Neural cell (in vitro differentiated cells): ENCODE data around the gene PPP1R3D. TPM values are rescaled to one million over a fixed set of nuclear protein-coding genes. Genes with fewer than 3 reads are reported as not detected.

Experiments used
- H2AFZ ChIP-seq: fragments of 200-600, 300-800 bp; sonication (generic), shearing (Covaris generic); 2 replicates; pipeline ENCODE4 v1.6.0; 2014; ENCODE audit warnings: low read depth, mild to moderate bottlenecking, antibody characterized with exemption, low read length, moderate library complexity
- H3F3A ChIP-seq: fragments of 200-600 bp; shearing (Covaris generic); 2 replicates; pipeline ENCODE4 v1.6.1; 2016; ENCODE audit warnings: mild to moderate bottlenecking, moderate library complexity, mixed read lengths, antibody characterized with exemption, low read length; ENCODE audit not compliant: insufficient read depth, poor library complexity, severe bottlenecking
- H3K27ac ChIP-seq: fragments of 200-600, 300-800 bp; sonication (generic), shearing (Covaris generic); 2 replicates; pipeline ENCODE4 v1.5.1; 2014; ENCODE audit warnings: mild to moderate bottlenecking, low read length, moderate library complexity
- H3K27me3 ChIP-seq: fragments of 300-800, 200-600 bp; sonication (generic), shearing (Covaris generic); 2 replicates; pipeline ENCODE4 v1.6.0; 2014; ENCODE audit warnings: mild to moderate bottlenecking, low read depth, low read length, moderate library complexity; ENCODE audit not compliant: insufficient read depth
- H3K36me3 ChIP-seq: fragments of 300-800, 200-600 bp; sonication (generic), shearing (Covaris generic); 2 replicates; pipeline ENCODE4 v1.5.1; 2014; ENCODE audit warnings: mild to moderate bottlenecking, antibody characterized with exemption, low read length, moderate library complexity; ENCODE audit not compliant: insufficient read depth
- H3K4me2 ChIP-seq: fragments of 300-800, 200-600 bp; sonication (generic), shearing (Covaris generic); 2 replicates; pipeline ENCODE4 v1.6.0; 2014; ENCODE audit warnings: mild to moderate bottlenecking, low read length
- H3K4me3 ChIP-seq: fragments of 300-800, 200-600 bp; sonication (generic), shearing (Covaris generic); 2 replicates; pipeline ENCODE4 v1.5.1; 2014; ENCODE audit warnings: mild to moderate bottlenecking, low read length, moderate library complexity
- H3K79me2 ChIP-seq: fragments of 200-600 bp; shearing (Covaris generic); replicated peaks from 2 replicates; pipeline ENCODE4 v1.6.0; 2014; ENCODE audit warnings: mild to moderate bottlenecking, low read length, moderate library complexity; ENCODE audit not compliant: insufficient read depth
- H3K9ac ChIP-seq: fragments of 300-800, 200-600 bp; sonication (generic), shearing (Covaris generic); 2 replicates; pipeline ENCODE4 v1.6.1; 2016; ENCODE audit warnings: mild to moderate bottlenecking, low read length, mixed read lengths
- H3K9me2 ChIP-seq: fragments of 200-600 bp; shearing (Covaris generic); 2 replicates; pipeline ENCODE4 v1.6.1; 2016; ENCODE audit warnings: mild to moderate bottlenecking, low read length, mixed read lengths; ENCODE audit not compliant: insufficient read depth
- H3K9me3 ChIP-seq: fragments of 200-600, 300-800 bp; sonication (generic), shearing (Covaris generic); 2 replicates; pipeline ENCODE4 v1.6.1; 2016; ENCODE audit warnings: mild to moderate bottlenecking, mixed run types, low read length, moderate library complexity, mixed read lengths
- H4K20me1 ChIP-seq: fragments of 200-600 bp; shearing (Covaris generic); 2 replicates; pipeline ENCODE4 v1.6.1; 2016; ENCODE audit warnings: mild to moderate bottlenecking, mixed run types; ENCODE audit not compliant: insufficient read depth
- EP300 ChIP-seq: fragments of 450-650 bp; conservative IDR thresholded peaks from 2 replicates; pipeline ENCODE4 v1.6.1; 2014; ENCODE audit warnings: antibody characterized with exemption, mild to moderate bottlenecking, moderate library complexity; ENCODE audit not compliant: poor library complexity, severe bottlenecking
- EZH2 ChIP-seq: fragments of 200-600, 300-800 bp; shearing (Covaris generic), sonication (generic); IDR thresholded peaks from 2 replicates; pipeline ENCODE4 v1.6.1; 2014; ENCODE audit warnings: antibody characterized with exemption, low read length, borderline replicate concordance, mild to moderate bottlenecking; ENCODE audit not compliant: insufficient read depth, poor library complexity, severe bottlenecking
- MXI1 ChIP-seq: fragments of 450-650 bp; conservative IDR thresholded peaks from 2 replicates; pipeline ENCODE4 v1.6.1; 2014; ENCODE audit warnings: antibody characterized with exemption, mild to moderate bottlenecking; ENCODE audit not compliant: poor library complexity, severe bottlenecking
- POLR2AphosphoS5 ChIP-seq: IDR thresholded peaks from 2 replicates; pipeline ENCODE4 v1.6.1; 2012
- RAD21 ChIP-seq: fragments of 450-650 bp; conservative IDR thresholded peaks from 2 replicates; pipeline ENCODE4 v1.6.1; 2014; ENCODE audit warnings: antibody characterized with exemption, mild to moderate bottlenecking, moderate library complexity
- REST ChIP-seq: IDR thresholded peaks from 2 replicates; pipeline ENCODE4 v1.6.1; 2012; ENCODE audit warnings: borderline replicate concordance
- SMC3 ChIP-seq: fragments of 450-650 bp; conservative IDR thresholded peaks from 2 replicates; pipeline ENCODE4 v1.6.1; 2014; ENCODE audit warnings: antibody characterized with exemption, mild to moderate bottlenecking, moderate library complexity; ENCODE audit not compliant: poor library complexity
- TAF1 ChIP-seq: IDR thresholded peaks from 2 replicates; pipeline ENCODE4 v1.6.1; 2012; ENCODE audit warnings: low read depth
- polyA plus RNA-seq: library from polyadenylated mRNA; depleted of rRNA; stranded (reverse); fragments of >200 nt; gene quantifications from 2 replicates; pipeline ENCODE4 v1.2.3, GENCODE V29; 2014
- TF ChIP-seq, protein P1 (sequence below): fragments of 450-650 bp; IDR thresholded peaks from 2 replicates; pipeline ENCODE4 v1.5.1; 2014; ENCODE audit warnings: antibody characterized with exemption, mild to moderate bottlenecking, moderate library complexity; ENCODE audit not compliant: poor library complexity, severe bottlenecking

The PPP1R3D gene
- polyA plus RNA-seq, 1 donor from 2014 or later = 1.6 TPM

DNA sequence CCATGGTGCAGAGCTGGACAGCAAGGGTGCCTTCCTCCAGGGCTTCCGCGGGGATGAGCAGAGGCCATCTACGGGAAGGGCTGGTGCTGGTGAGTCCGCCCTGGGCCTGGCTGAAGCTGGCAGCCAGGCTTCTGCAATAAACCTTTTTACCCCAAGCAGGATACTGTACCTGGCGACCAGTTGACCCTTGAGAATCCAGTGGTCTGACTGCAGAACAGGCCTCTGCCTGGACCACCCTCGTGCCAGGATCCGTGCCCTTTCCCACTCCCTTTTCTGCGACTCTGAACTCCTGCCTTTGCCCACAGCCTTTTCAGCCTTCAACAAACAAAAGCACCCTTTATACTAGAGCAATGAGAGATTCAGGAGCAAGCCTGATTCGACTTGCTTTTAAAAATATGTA, 37.0 kb upstream of the PPP1R3D start:
- Histone ChIP-seq H3K27ac (no peak overlapping the region), H3K9me3 (no peaks in the 10 kb centered on the region), H3K9me2 (no peaks in the 10 kb centered on the region), H3K79me2 (no peaks in the 10 kb centered on the region), H3K36me3 (no peaks in the 10 kb centered on the region), H2AFZ (no peak overlapping the region), H3K4me3 (no peak overlapping the region), H3F3A (no peaks in the 10 kb centered on the region), H3K9ac (no peak overlapping the region), H3K4me2 (no peak overlapping the region), H3K27me3 (no peaks in the 10 kb centered on the region), H4K20me1 (no peaks in the 10 kb centered on the region)
- no peak for TF ChIP-seq MXI1
- TF ChIP-seq EZH2 = no peak
- TF ChIP-seq POLR2AphosphoS5 = no peak
- TF ChIP-seq, protein P1, sequence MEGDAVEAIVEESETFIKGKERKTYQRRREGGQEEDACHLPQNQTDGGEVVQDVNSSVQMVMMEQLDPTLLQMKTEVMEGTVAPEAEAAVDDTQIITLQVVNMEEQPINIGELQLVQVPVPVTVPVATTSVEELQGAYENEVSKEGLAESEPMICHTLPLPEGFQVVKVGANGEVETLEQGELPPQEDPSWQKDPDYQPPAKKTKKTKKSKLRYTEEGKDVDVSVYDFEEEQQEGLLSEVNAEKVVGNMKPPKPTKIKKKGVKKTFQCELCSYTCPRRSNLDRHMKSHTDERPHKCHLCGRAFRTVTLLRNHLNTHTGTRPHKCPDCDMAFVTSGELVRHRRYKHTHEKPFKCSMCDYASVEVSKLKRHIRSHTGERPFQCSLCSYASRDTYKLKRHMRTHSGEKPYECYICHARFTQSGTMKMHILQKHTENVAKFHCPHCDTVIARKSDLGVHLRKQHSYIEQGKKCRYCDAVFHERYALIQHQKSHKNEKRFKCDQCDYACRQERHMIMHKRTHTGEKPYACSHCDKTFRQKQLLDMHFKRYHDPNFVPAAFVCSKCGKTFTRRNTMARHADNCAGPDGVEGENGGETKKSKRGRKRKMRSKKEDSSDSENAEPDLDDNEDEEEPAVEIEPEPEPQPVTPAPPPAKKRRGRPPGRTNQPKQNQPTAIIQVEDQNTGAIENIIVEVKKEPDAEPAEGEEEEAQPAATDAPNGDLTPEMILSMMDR = no peak
- TF ChIP-seq REST = no peak
- no peak for TF ChIP-seq SMC3
- TF ChIP-seq TAF1 = no peak
- no peak for TF ChIP-seq RAD21
- TF ChIP-seq EP300 = no peak

- Histone ChIP-seq H3K4me2 (no peak overlapping the region), H3K9me2 (no peaks in the 10 kb centered on the region), H3K79me2 (no peaks in the 10 kb centered on the region), H3K9me3 (no peaks in the 10 kb centered on the region), H3K36me3 (no peaks in the 10 kb centered on the region), H2AFZ (no peak overlapping the region), H3K27ac (no peak overlapping the region), H4K20me1 (no peaks in the 10 kb centered on the region), H3F3A (no peaks in the 10 kb centered on the region), H3K4me3 (no peak overlapping the region), H3K27me3 (no peaks in the 10 kb centered on the region), H3K9ac (no peak overlapping the region)
- TF ChIP-seq REST (no peak), RAD21 (no peak), POLR2AphosphoS5 (no peak), TAF1 (no peak), EP300 (no peak)
Observed at GRCh38 chr20:59976156-59976782, 36.2 kb upstream of the PPP1R3D start.
